Activated B cell treated with CpG ODN at 0.5 μM for 24 hours (primary cell): Measurements from ENCODE around the gene SPATA17. TPM values are rescaled to one million over a fixed set of nuclear protein-coding genes. Genes with fewer than 3 reads are reported as not detected.

Experiments used
- ATAC-seq: fragments of 200-7000 bp; cut with Tn5 transposase; one replicate; pipeline ENCODE4 v1.10.0; 2021; ENCODE audit warnings: low read depth, mild to moderate bottlenecking, moderate library complexity
- CTCF ChIA-PET: fragments of 350-600 bp; sonication (Branson Sonifier 250); formaldehyde crosslinking; loops from one replicate; lab custom pipeline; 2021; ENCODE audit warnings: antibody characterized with exemption; lab: Charles Lee
- POLR2A ChIA-PET: fragments of 350-600 bp; sonication (Branson Sonifier 250); formaldehyde crosslinking; loops from one replicate; lab custom pipeline; 2021; ENCODE audit warnings: antibody characterized with exemption; lab: Charles Lee
- DNase-seq: peaks from one replicate; pipeline ENCODE4 v3.0.0; 2022
- H3K27ac Mint-ChIP-seq: one replicate; pipeline ENCODE4 v1.8.0; 2020; ENCODE audit warnings: mixed read lengths
- H3K27me3 Mint-ChIP-seq: one replicate; pipeline ENCODE4 v1.8.0; 2021; ENCODE audit warnings: mixed read lengths
- H3K36me3 Mint-ChIP-seq: one replicate; pipeline ENCODE4 v1.8.0; 2021; ENCODE audit warnings: low read depth, mixed read lengths
- H3K4me1 Mint-ChIP-seq: one replicate; pipeline ENCODE4 v1.8.0; 2021; ENCODE audit warnings: mixed read lengths
- H3K4me3 Mint-ChIP-seq: one replicate; pipeline ENCODE4 v1.8.0; 2020; ENCODE audit warnings: mild to moderate bottlenecking, mixed read lengths
- H3K9me3 Mint-ChIP-seq: one replicate; pipeline ENCODE4 v1.8.0; 2020; ENCODE audit warnings: mixed read lengths
- CTCF ChIP-seq: fragments of 200-600 bp; IDR thresholded peaks from one replicate; pipeline ENCODE4 v1.8.0; 2022; ENCODE audit warnings: antibody characterized with exemption, mild to moderate bottlenecking
- intact Hi-C: fragments of 100-400 bp; cut with micrococcal nuclease; formaldehyde crosslinking; loops from one replicate; pipeline ENCODE4 v1.15.1; 2024
- total RNA-seq: library from RNA; stranded (reverse); gene quantifications from 2 replicates; pipeline ENCODE4 v1.2.3, GENCODE V29; 2022

The SPATA17 gene
- total RNA-seq, 1 donor from 2014 or later = not detected

DNA sequence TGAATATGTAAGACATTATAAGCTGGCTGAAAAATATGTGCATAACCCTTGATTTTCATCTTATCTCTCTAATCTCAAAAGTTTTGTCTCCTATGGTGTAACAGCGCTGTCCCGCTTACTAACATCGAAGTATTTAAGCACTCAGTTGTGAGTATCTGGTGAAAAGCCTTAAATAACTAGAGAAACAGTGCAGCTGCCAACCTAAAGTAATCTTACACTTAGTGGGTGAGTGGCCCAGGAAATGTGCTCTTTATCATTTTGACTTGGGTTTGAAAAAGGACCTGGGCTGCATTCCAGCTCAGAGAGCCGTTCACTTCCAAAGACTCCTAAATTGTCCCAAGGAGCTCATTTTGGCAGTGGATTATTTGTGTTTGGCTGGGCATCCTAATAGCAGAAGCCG lies 225.9 kb downstream of the SPATA17 start:
- no peak for TF ChIP-seq CTCF
- intact Hi-C loops = no loop called here
- no peaks in the 10 kb centered on the region for H3K36me3 Mint-ChIP-seq
- no peaks in the 10 kb centered on the region for H3K27me3 Mint-ChIP-seq
- H3K4me1 Mint-ChIP-seq = no peaks in the 10 kb centered on the region
- DNase-seq (no peak), ATAC-seq (no peak)
- H3K9me3 Mint-ChIP-seq = peaks cover 7% of the 10 kb centered on the region
- ChIA-PET POLR2A (no interaction called here), CTCF (no interaction called here)
- H3K4me3 Mint-ChIP-seq = no peak overlapping the region
- H3K27ac Mint-ChIP-seq = no peak overlapping the region

- ChIA-PET POLR2A (no interaction called here), CTCF (no interaction called here)
- no peaks in the 10 kb centered on the region for H3K36me3 Mint-ChIP-seq
Observed at GRCh38 chr1:217861658-217862057, 230.5 kb downstream of the SPATA17 start.

DNA sequence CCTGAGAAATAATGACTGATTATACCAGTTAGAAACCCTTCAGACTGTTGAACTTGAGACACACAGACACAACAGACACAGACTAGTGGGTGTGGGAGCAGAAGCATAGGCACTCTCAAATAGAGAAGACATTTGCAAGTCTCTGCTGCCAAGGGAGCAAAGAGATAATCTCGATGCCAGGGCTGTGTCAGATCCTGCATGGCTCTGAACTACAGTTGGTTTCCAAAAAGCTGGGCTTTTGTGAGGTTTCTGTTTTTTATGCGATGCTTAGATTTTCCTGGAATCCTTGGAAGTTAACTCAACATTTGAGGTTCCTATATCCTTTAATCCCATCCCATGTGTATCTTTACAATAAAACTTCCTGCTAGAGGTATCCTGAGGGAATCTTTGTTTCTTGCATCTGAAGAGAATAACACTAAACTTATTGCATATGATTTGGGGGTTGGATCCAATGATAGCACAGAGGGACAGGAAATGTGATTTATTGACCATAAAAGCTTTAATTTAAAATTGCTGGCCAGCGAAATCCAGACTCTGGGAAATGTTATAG lies 236.4 kb downstream of the SPATA17 start:
- no peak overlapping the region for H3K4me3 Mint-ChIP-seq
- H3K9me3 Mint-ChIP-seq = no peaks in the 10 kb centered on the region
- H3K27me3 Mint-ChIP-seq = no peaks in the 10 kb centered on the region
- H3K36me3 Mint-ChIP-seq = no peaks in the 10 kb centered on the region
- ATAC-seq (no peak), DNase-seq (no peak)
- ChIA-PET CTCF (no interaction called here), POLR2A (no interaction called here)
- no peaks in the 10 kb centered on the region for H3K4me1 Mint-ChIP-seq
- no peak overlapping the region for H3K27ac Mint-ChIP-seq
- TF ChIP-seq CTCF = no peak
- intact Hi-C loops = no loop called here

More at GRCh38 chr1:217861658-217862057, 230.5 kb downstream of the SPATA17 start:
- Mint-ChIP-seq H3K4me3 (no peak overlapping the region), H3K27ac (no peak overlapping the region), H3K4me1 (no peaks in the 10 kb centered on the region), H3K27me3 (no peaks in the 10 kb centered on the region), H3K9me3 (peaks cover 7% of the 10 kb centered on the region)
- no peak for ATAC-seq
- no peak for DNase-seq
- no peak for TF ChIP-seq CTCF
- intact Hi-C loops = no loop called here

DNA sequence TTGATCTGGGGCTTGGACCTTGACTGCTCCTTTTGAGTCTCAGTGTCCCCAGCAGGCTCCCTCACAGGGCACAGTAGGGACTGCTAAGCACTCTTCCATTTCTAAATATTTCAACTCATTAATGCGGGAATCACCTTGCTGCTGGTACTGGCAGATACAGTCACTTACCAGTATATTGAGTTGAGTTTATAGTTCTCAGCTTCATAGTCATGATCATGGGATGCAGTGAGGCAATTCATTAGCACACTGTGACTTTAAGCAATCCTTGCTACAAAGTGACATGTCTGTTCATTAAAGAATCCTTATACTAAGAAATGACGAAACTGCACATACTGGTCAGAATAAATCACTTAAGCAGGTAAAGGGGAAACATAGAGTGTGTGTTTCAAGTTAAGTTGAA lies 240.8 kb downstream of the SPATA17 start:
- H3K36me3 Mint-ChIP-seq = no peaks in the 10 kb centered on the region
- H3K27ac Mint-ChIP-seq = no peak overlapping the region
- intact Hi-C loops = no loop called here
- H3K27me3 Mint-ChIP-seq = no peaks in the 10 kb centered on the region
- H3K9me3 Mint-ChIP-seq = no peaks in the 10 kb centered on the region
- POLR2A ChIA-PET = no interaction called here
- ATAC-seq (no peak), DNase-seq (no peak)
- no peak overlapping the region for H3K4me3 Mint-ChIP-seq
- CTCF ChIA-PET = no interaction called here
- no peaks in the 10 kb centered on the region for H3K4me1 Mint-ChIP-seq
- TF ChIP-seq CTCF = no peak

- Mint-ChIP-seq H3K4me3 (no peak overlapping the region), H3K4me1 (no peaks in the 10 kb centered on the region), H3K27ac (no peak overlapping the region), H3K9me3 (no peaks in the 10 kb centered on the region), H3K27me3 (no peaks in the 10 kb centered on the region), H3K36me3 (no peaks in the 10 kb centered on the region)
- intact Hi-C loops = no loop called here
- POLR2A ChIA-PET = no interaction called here
- DNase-seq = no peak
- ATAC-seq = no peak
- CTCF ChIA-PET = no interaction called here
- no peak for TF ChIP-seq CTCF
Observed at GRCh38 chr1:217875229-217875628, 244.1 kb downstream of the SPATA17 start.
